Measurements from ENCODE around the gene NRARP. TPM values are rescaled to one million over a fixed set of nuclear protein-coding genes. Genes with fewer than 3 reads are reported as not detected.

Gene NRARP
- total RNA-seq, 6 experiments from 2014 or later = 0.57 to 2.3 (median 0.98) TPM

DNA sequence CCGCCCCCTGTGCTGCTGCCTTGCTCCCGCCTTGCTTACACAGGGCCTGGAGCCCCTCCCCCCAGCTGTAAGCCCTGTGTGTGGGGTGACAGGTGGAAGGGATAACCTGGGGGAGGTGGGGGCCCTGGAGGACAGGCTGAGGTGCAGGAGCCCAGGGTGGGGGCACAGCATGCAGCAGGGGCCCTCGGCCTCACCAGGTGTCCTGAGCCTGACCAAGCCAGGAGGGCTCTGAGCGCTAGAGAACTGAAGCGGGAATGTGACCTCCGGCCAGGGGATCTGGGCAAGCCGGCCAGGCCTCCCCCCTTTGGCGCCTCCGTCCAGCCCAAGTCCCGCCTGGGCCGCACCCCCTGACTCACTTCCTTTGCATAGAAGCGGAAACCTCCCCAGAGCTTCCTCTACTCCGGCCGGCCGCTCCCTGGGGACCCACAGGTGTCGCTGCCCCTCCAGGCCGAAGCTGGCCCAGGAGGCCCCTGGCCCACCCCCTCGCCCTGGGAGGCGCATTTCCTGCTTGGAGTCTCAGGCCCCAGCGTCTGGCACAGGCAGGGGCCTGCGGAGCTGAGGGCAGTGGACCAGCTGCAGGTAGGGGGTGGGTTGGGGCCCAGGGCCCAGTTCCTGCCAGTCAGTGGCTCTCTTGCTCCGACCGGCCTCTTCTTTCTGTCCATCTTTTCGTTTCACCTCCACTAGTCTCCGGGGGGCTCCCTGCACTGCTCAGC is 24.6 kb downstream of the NRARP start, which contains the start of gene TOR4A:
Gene TOR4A (plus strand): TSS at position 398 of the 713 bp plus-strand sequence. CDS start 964 bp downstream, outside the sequence.
- H3K36me3 ChIP-seq = peaks cover 0 to 4% (median 0%) of the 10 kb centered on the region in 4 donors
- ATAC-seq (peak; percentile 66 to 84 (median 74)), DNase-seq (peak; percentile 82 to 86 (median 84))
- H3K27me3 ChIP-seq = no peaks in the 10 kb centered on the region
- H3K9me3 ChIP-seq = no peaks in the 10 kb centered on the region
- peaks cover 0 to 5% (median 0%) of the 10 kb centered on the region in 4 donors for H3K4me1 ChIP-seq
- intact Hi-C loops (cut with DNase I) = no loop called here
- H3K4me3 ChIP-seq = peak within 1 kb of the TSS; percentile 39 to 57 (median 49)
- H3K27ac ChIP-seq = peak within 1 kb of the TSS; percentile 70 to 95 (median 74)
- peak; percentile 3 for TF ChIP-seq POLR2A (IDR thresholded peaks at IDR 0.05)
- TF ChIP-seq, protein P1, sequence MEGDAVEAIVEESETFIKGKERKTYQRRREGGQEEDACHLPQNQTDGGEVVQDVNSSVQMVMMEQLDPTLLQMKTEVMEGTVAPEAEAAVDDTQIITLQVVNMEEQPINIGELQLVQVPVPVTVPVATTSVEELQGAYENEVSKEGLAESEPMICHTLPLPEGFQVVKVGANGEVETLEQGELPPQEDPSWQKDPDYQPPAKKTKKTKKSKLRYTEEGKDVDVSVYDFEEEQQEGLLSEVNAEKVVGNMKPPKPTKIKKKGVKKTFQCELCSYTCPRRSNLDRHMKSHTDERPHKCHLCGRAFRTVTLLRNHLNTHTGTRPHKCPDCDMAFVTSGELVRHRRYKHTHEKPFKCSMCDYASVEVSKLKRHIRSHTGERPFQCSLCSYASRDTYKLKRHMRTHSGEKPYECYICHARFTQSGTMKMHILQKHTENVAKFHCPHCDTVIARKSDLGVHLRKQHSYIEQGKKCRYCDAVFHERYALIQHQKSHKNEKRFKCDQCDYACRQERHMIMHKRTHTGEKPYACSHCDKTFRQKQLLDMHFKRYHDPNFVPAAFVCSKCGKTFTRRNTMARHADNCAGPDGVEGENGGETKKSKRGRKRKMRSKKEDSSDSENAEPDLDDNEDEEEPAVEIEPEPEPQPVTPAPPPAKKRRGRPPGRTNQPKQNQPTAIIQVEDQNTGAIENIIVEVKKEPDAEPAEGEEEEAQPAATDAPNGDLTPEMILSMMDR (IDR thresholded peaks at IDR 0.05) = peak in 3 of 4 donors; percentile 5 to 14 (median 11)
- 46% methylated on average over 2 of the region's 25 CpGs for WGBS (ENCODE audit: insufficient coverage, low coverage, low lambda C conversion rate, missing lambda C conversion rate)

DNA sequence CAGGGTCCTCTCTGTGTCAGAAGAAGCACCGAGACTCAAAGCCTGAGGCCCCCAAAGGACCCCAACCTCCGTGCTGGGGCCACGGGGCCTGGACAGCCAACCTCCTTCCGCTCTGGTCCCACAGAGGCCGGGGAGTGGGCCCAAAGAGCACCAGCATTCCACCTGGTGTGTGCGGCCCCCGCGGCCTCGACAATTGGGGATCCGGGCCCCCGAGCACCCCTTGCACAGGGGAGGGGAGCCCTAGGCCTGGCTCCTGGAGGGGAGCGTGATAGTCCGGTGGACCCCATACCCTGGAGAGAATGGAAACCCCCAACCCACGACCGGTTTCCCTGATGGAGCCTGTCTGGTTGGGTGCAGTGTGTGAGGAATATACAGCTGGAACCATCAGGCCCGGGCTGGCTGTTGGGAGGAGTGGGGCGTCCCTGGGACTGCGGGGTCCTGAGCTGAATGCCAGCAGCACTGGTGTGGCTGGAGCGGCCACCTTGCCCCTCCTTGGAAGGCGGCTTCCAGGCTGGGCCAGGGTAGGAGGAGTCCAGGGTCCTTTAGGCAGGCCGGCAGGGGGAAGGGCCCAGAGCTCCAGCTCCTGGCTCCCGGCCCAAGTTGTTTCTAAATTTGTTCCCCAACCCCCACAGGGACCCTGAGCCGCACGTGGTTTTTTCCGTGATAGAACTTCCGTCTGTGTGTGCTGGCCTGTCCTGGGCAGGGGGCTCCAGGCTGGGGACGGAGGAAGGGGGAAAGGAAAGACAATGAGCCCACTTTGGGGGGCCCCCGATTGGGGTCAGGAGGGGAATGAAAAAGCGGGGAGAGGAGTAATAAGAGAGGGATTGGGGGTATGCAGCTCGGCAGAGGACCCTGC is 25.4 kb downstream of the NRARP start:
- intact Hi-C loops (cut with DNase I) = no loop called here
- no peaks in the 10 kb centered on the region for H3K9me3 ChIP-seq
- peak overlapping the region; percentile 39 to 57 (median 49) for H3K4me3 ChIP-seq
- peaks cover 0 to 10% (median 0%) of the 10 kb centered on the region in 4 donors for H3K36me3 ChIP-seq
- H3K27me3 ChIP-seq = no peaks in the 10 kb centered on the region
- H3K27ac ChIP-seq = peak overlapping the region; percentile 70 to 95 (median 74)
- TF ChIP-seq POLR2A (IDR thresholded peaks at IDR 0.05) = no peak
- TF ChIP-seq, protein P1 (IDR thresholded peaks at IDR 0.05) = no peak
- WGBS (ENCODE audit: insufficient coverage, low coverage, low lambda C conversion rate, missing lambda C conversion rate) = 16% methylated on average over 12 of the region's 30 CpGs
- ATAC-seq = peak; percentile 38 to 62 (median 46)
- H3K4me1 ChIP-seq = peaks cover 0 to 5% (median 0%) of the 10 kb centered on the region in 4 donors
- DNase-seq = peak; percentile 75 to 77 (median 76)

DNA sequence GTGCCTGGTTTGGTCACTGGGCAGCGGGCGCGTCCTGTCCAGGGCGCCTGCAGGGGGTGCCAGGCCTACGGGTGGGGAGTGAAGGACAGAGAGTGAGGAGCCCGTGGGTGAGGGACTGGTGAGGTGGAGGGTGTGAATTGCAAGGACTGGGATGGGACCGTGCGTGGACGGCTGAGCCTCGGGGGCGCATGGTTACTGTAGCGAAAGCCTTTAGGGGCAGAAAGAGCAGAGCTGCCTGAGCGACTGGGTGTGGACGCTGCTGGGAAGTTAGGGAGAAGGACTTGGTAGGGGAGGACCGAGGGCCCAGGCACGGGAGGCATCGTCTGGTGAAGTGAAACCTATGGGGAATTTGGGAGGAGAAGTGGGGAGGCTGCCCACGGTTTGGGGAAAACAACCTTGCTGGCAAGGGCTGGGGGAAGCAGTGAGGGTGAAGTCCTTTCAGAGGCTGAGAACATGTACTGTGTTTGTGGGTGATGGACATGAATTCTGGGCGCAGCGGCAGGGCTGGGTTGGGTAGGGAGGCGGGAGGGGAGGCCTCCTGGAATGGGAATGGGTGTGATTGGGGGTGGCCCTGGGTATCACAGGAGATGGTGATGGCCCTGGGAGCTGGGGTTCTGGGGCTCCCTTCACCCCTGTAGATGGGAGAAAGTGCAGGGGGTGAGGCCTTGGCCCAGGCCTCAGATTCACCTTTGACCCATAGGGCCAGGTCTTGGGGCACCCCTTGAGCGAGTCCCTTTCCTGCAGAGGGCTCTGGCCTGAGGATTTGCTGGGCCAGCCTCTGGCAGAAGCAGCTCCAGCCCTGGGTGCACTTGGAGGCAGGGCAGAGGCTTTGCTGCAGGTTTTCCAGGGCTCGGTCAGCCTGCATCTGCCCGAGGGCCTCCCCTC is 26.2 kb downstream of the NRARP start:
- H3K36me3 ChIP-seq = peaks cover 0 to 10% (median 0%) of the 10 kb centered on the region in 4 donors
- intact Hi-C loops (cut with DNase I) = no loop called here
- H3K4me3 ChIP-seq = no peak overlapping the region
- TF ChIP-seq POLR2A (IDR thresholded peaks at IDR 0.05) = no peak
- TF ChIP-seq, protein P1 (IDR thresholded peaks at IDR 0.05) = no peak
- peaks cover 0 to 5% (median 0%) of the 10 kb centered on the region in 4 donors for H3K4me1 ChIP-seq
- peak in 2 of 3 donors; percentile 28 to 51 for DNase-seq
- WGBS (ENCODE audit: insufficient coverage, low coverage, low lambda C conversion rate, missing lambda C conversion rate) = 84% methylated on average over 15 of the region's 24 CpGs
- ATAC-seq = no peak
- H3K9me3 ChIP-seq = no peaks in the 10 kb centered on the region
- no peaks in the 10 kb centered on the region for H3K27me3 ChIP-seq
- peak overlapping the region in 2 of 3 donors; percentile 70 to 95 for H3K27ac ChIP-seq

DNA sequence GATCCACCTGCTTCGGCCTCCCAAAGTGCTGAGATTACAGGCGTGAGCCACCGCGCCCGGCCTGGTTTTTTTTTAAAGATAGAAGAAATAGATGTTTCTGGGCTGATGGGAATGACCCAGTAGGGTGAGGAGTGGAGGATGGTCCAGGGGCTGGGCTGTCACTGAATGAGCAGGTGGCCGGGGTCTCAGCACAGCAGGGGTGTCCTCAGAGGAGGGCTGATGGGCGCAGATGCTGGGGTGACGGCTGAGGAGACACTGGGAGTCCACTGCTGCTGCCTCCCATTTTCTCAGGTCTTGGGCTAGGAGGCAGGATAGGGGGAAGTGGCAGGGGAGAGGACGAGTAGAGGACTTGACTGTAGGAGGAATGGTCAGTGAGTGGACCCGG is 26.9 kb downstream of the NRARP start:
- ATAC-seq (no peak), DNase-seq (peak in 1 of 3 donors; percentile 30)
- 80% methylated on average over 8 of the region's 10 CpGs for whole genome bisulfite sequencing (ENCODE audit: insufficient coverage, low coverage, low lambda C conversion rate, missing lambda C conversion rate)
- Histone ChIP-seq H3K36me3 (peaks cover 0 to 10% (median 0%) of the 10 kb centered on the region in 4 donors), H3K4me3 (no peak overlapping the region), H3K4me1 (peaks cover 0 to 5% (median 0%) of the 10 kb centered on the region in 4 donors), H3K9me3 (no peaks in the 10 kb centered on the region), H3K27me3 (no peaks in the 10 kb centered on the region), H3K27ac (no peak overlapping the region)
- intact Hi-C loops (cut with DNase I) = no loop called here
- TF ChIP-seq, protein P1 (IDR thresholded peaks at IDR 0.05) = no peak
- TF ChIP-seq POLR2A (IDR thresholded peaks at IDR 0.05) = no peak
